Right atrium auricular region (tissue), 2 donors: ENCODE results near the gene POT1. TPM values are rescaled to one million over a fixed set of nuclear protein-coding genes. Genes with fewer than 3 reads are reported as not detected.

Experiments
- DNase-seq: peaks from one replicate; pipeline ENCODE4 v3.0.0-alpha.2; 2019; ENCODE audit warnings: low spot score
- H3K27ac ChIP-seq, 2 donors: fragments of 200-600 bp; sonication (generic); 1 replicate in 1 of 2; 2 replicates in 1 of 2; pipeline ENCODE4 v1.5.1; 2016 to 2019
- H3K27me3 ChIP-seq, 2 donors: fragments of 200-600 bp; sonication (generic); one replicate each; pipeline versions ENCODE4 v1.5.1 to v1.6.0; 2017 to 2019
- H3K36me3 ChIP-seq: fragments of 200-600 bp; sonication (generic); one replicate; pipeline ENCODE4 v1.5.1; 2016
- H3K4me1 ChIP-seq, 2 donors: fragments of 200-600 bp; sonication (generic); one replicate each; pipeline versions ENCODE4 v1.5.1 to v1.6.0; 2017 to 2019
- H3K4me3 ChIP-seq, 2 donors: fragments of 200-600 bp; sonication (generic); 1 replicate in 1 of 2; 2 replicates in 1 of 2; pipeline ENCODE4 v1.5.1; 2017 to 2019; ENCODE audit warnings: mild to moderate bottlenecking in 1 of 2, moderate library complexity in 1 of 2
- H3K9me3 ChIP-seq, 2 donors: fragments of 200-600 bp; sonication (generic); one replicate each; pipeline ENCODE4 v1.5.1; 2019
- CTCF ChIP-seq, 2 donors: fragments of 200-600 bp; sonication (generic); IDR thresholded peaks; one replicate each; pipeline ENCODE4 v1.5.1; 2019; ENCODE audit warnings: antibody characterized with exemption in 2 of 2
- total RNA-seq, 2 donors: library from RNA; depleted of rRNA; stranded (reverse); fragments of >200 nt; gene quantifications; one replicate each; pipeline ENCODE4 v1.1.0, GENCODE V29; 2016

Gene POT1
- total RNA-seq, 2 donors from 2014 or later, result 10.7 to 15.5 TPM

DNA sequence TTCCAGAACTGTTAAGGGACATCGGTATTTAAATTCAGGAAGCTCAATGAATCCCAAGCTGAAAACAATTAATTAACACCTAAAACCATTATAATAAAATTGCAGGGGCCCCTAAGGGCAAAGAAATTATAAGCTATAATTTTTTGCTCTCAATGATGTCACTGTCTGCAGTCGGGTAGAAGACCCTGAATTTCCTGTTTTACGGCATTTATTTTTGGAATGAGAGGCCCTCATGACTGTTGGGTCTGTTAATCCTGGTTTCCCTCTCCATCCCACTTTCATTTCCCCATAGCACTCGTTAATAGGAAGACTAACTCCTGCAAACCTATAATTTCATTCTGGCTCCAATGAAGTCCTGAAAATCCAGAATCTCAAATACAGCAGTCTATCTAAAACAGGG lies 138.2 kb downstream of the POT1 start:
- Histone ChIP-seq H3K4me3 (no peak overlapping the region), H3K9me3 (peaks cover 0 to 11% of the 10 kb centered on the region in 2 donors), H3K27ac (no peak overlapping the region), H3K36me3 (no peaks in the 10 kb centered on the region), H3K4me1 (no peaks in the 10 kb centered on the region), H3K27me3 (no peaks in the 10 kb centered on the region)
- no peak for DNase-seq
- no peak for TF ChIP-seq CTCF (IDR thresholded peaks at IDR 0.05)

- Histone ChIP-seq H3K27ac (no peak overlapping the region), H3K27me3 (no peaks in the 10 kb centered on the region), H3K36me3 (no peaks in the 10 kb centered on the region), H3K4me1 (no peaks in the 10 kb centered on the region), H3K4me3 (no peak overlapping the region), H3K9me3 (peaks cover 0 to 3% of the 10 kb centered on the region in 2 donors)
- no peak for TF ChIP-seq CTCF (IDR thresholded peaks at IDR 0.05)
- no peak for DNase-seq
These were observed 139.0 kb downstream of the POT1 start for GRCh38 chr7:124790645-124791044.

- no peaks in the 10 kb centered on the region for H3K36me3 ChIP-seq
- TF ChIP-seq CTCF (IDR thresholded peaks at IDR 0.05), result no peak
- no peak overlapping the region for H3K4me3 ChIP-seq
- no peak overlapping the region for H3K27ac ChIP-seq
- no peak for DNase-seq
- no peaks in the 10 kb centered on the region for H3K4me1 ChIP-seq
- H3K9me3 ChIP-seq, result no peaks in the 10 kb centered on the region
- no peaks in the 10 kb centered on the region for H3K27me3 ChIP-seq
These were observed 143.6 kb downstream of the POT1 start for GRCh38 chr7:124785994-124786393.

- Histone ChIP-seq H3K27me3 (no peaks in the 10 kb centered on the region), H3K36me3 (no peaks in the 10 kb centered on the region), H3K9me3 (no peaks in the 10 kb centered on the region), H3K4me1 (no peaks in the 10 kb centered on the region), H3K27ac (no peak overlapping the region), H3K4me3 (no peak overlapping the region)
- DNase-seq, result no peak
- peak; percentile 24 to 78 for TF ChIP-seq CTCF (IDR thresholded peaks at IDR 0.05)
These were observed 144.5 kb downstream of the POT1 start for GRCh38 chr7:124784879-124785818.

DNA sequence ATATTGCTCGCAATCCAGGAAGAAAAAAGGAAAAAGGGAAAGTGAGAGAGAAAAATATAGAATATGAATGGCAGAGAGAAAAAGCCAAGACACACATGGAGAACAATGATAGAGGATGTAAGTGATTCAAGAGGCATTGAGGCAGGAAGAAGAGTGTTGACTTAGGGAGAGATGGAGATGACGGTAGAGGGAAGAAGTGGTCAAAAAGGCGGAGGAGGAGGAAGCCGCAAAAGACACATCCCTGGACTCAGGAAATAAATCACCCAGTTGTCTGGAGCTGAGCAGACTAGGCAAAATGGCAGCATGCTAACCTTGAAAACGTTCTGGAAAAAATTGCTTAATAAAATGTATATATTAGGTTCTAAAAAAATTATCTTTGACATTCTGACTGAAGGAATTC lies 146.4 kb downstream of the POT1 start:
- Histone ChIP-seq H3K27me3 (no peaks in the 10 kb centered on the region), H3K4me1 (no peaks in the 10 kb centered on the region), H3K4me3 (no peak overlapping the region), H3K9me3 (no peaks in the 10 kb centered on the region), H3K36me3 (no peaks in the 10 kb centered on the region), H3K27ac (no peak overlapping the region)
- DNase-seq, result no peak
- no peak for TF ChIP-seq CTCF (IDR thresholded peaks at IDR 0.05)
